GM10266 (cell line): ENCODE measurements around the gene MORN1.

Source experiments
- DNase-seq: peaks from one replicate; pipeline ENCODE4 v3.0.0; 2012; ENCODE audit errors: extremely low spot score
- CTCF ChIP-seq: IDR thresholded peaks from 2 replicates; pipeline ENCODE4 v1.5.1; 2012; ENCODE audit warnings: mild to moderate bottlenecking, low read depth; ENCODE audit not compliant: control insufficient read depth, insufficient read depth; ENCODE audit errors: missing control alignments

The MORN1 gene

GRCh38 chr1:2376931-2377672, 14.3 kb downstream of the MORN1 start:
- no peak for DNase-seq
- TF ChIP-seq CTCF: no peak

GRCh38 chr1:2376261-2376741, 15.1 kb downstream of the MORN1 start:
- no peak for TF ChIP-seq CTCF
- DNase-seq: no peak

- DNase-seq: no peak
- TF ChIP-seq CTCF: no peak
Measured at GRCh38 chr1:2375923-2376260, 15.5 kb downstream of the MORN1 start.

GRCh38 chr1:2375246-2375922, 16.0 kb downstream of the MORN1 start:
- DNase-seq: no peak
- no peak for TF ChIP-seq CTCF

DNA sequence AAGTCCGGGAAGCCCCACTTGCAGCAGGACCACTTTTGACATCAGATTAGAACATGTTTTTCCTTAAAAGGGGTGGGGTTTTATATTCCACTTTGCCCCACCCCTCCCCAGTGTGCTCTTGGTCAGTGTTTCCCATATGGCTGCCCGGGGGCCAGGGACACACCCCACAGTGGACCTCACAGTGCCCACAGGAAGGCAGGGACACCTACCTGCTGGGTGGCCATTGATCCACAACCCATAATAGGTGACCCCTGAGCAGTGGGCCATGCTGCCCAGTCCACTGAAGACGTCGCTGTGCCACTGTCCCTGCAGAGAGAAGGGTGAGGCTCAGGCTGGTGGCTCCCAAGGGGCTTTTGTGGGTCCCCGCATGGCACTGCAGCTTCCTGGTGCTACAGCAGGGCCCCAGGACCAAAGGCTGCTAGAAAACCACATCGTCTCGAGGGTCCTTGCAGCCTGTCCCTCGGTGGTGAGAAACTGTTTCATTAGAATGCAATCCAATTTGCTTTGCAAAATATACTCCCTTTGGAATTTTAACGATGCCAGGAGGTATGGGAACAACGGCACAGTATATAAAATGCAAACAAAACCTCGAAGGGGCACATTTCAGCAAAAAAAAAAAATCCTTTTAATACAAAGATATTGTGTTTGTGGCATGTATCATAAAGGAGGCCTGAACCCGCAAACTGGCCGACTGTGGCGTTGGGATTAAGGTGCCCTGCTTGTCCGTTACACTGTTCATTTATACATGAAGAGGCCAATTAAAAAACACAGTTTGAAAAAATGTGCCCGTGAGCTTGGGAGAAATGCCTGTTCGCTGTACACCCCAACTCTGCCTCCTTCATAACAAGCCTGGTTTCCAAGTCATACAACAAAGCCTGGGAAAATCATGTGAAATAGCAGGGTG, 16.9 kb downstream of the MORN1 start:
- no peak for DNase-seq

GRCh38 chr1:2373551-2374251, 17.7 kb downstream of the MORN1 start:
- DNase-seq: no peak

More for the DNA sequence above, 16.9 kb downstream of the MORN1 start:
- TF ChIP-seq CTCF: no peak

More at GRCh38 chr1:2373551-2374251, 17.7 kb downstream of the MORN1 start:
- TF ChIP-seq CTCF: no peak
